Hepatocyte (in vitro differentiated cells): Measurements from ENCODE around the gene COX5B.

Experiments
- CTCF ChIP-seq: fragments of 200-600 bp; sonication (generic); IDR thresholded peaks from 2 replicates; pipeline ENCODE4 v1.5.1; 2016; ENCODE audit warnings: antibody characterized with exemption, mild to moderate bottlenecking; ENCODE audit not compliant: poor library complexity
- EZH2phosphoT487 ChIP-seq: fragments of 200-600 bp; sonication (generic); IDR thresholded peaks from one replicate; pipeline ENCODE4 v1.6.1; 2018; ENCODE audit warnings: antibody characterized with exemption, mild to moderate bottlenecking, low read depth, moderate library complexity; ENCODE audit not compliant: unreplicated experiment, severe bottlenecking

GRCh38 chr2:97654791-97655190 lies 8.9 kb downstream of the COX5B start:
- TF ChIP-seq CTCF: no peak
- no peak for TF ChIP-seq EZH2phosphoT487
